A673 (cell line): ENCODE results near the gene INPP5A.

ENCODE experiments used
- EZH2 ChIP-seq: fragments of 200-600 bp; sonication (generic); IDR thresholded peaks from 2 replicates; pipeline ENCODE4 v1.6.1; 2017; ENCODE audit warnings: borderline replicate concordance, low read depth, mild to moderate bottlenecking, mixed read lengths, antibody characterized with exemption, low read length; ENCODE audit not compliant: poor library complexity, severe bottlenecking
- TF ChIP-seq, protein P1 (sequence below): fragments of 300-800, 200-600 bp; sonication (generic); conservative IDR thresholded peaks from 2 replicates; pipeline ENCODE4 v1.5.1; 2017; ENCODE audit warnings: low read depth, mild to moderate bottlenecking, antibody characterized with exemption, low read length, moderate library complexity, mixed read lengths

- TF ChIP-seq, protein P1, sequence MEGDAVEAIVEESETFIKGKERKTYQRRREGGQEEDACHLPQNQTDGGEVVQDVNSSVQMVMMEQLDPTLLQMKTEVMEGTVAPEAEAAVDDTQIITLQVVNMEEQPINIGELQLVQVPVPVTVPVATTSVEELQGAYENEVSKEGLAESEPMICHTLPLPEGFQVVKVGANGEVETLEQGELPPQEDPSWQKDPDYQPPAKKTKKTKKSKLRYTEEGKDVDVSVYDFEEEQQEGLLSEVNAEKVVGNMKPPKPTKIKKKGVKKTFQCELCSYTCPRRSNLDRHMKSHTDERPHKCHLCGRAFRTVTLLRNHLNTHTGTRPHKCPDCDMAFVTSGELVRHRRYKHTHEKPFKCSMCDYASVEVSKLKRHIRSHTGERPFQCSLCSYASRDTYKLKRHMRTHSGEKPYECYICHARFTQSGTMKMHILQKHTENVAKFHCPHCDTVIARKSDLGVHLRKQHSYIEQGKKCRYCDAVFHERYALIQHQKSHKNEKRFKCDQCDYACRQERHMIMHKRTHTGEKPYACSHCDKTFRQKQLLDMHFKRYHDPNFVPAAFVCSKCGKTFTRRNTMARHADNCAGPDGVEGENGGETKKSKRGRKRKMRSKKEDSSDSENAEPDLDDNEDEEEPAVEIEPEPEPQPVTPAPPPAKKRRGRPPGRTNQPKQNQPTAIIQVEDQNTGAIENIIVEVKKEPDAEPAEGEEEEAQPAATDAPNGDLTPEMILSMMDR, result no peak
- TF ChIP-seq EZH2, result no peak
Observed at GRCh38 chr10:132551093-132551807, 13.7 kb downstream of the INPP5A start.
